Sigmoid colon (tissue), 7 donors: ENCODE measurements around the gene ATP5PO. TPM values are rescaled to one million over a fixed set of nuclear protein-coding genes. Genes with fewer than 3 reads are reported as not detected.

Experiments
- DNase-seq: peaks from one replicate; pipeline ENCODE4 v3.0.0-alpha.2; 2019
- H3K27ac ChIP-seq, 4 donors: fragments of 200-600 bp; sonication (generic); one replicate each; pipeline ENCODE4 v1.5.1; 2016 to 2019; ENCODE audit warnings: mild to moderate bottlenecking in 1 of 4
- H3K27me3 ChIP-seq, 3 donors: fragments of 200-600 bp; sonication (generic); one replicate each; pipeline ENCODE4 v1.5.1; 2019; ENCODE audit warnings: mild to moderate bottlenecking in 1 of 3
- H3K36me3 ChIP-seq, 4 donors: fragments of 200-600 bp; sonication (generic); one replicate each; pipeline ENCODE4 v1.5.1; 2016 to 2019
- H3K4me1 ChIP-seq, 4 donors: fragments of 200-600 bp; sonication (generic); one replicate each; pipeline ENCODE4 v1.5.1; 2017 to 2019
- H3K4me3 ChIP-seq, 4 donors: fragments of 200-600 bp; sonication (generic); one replicate each; pipeline ENCODE4 v1.5.1; 2017 to 2019; ENCODE audit warnings: mild to moderate bottlenecking in 2 of 4, moderate library complexity in 1 of 4
- H3K9me3 ChIP-seq, 4 donors: fragments of 200-600 bp in 3 of 4; sonication (generic) in 3 of 4; one replicate each; pipeline versions ENCODE4 v1.5.1 to v1.6.1; 2013 to 2019
- CTCF ChIP-seq, 4 experiments: fragments of 450-650 bp in 3 of 4; fragments of 200-600 bp in 1 of 4; IDR thresholded peaks; one replicate each; pipeline ENCODE4 v1.5.1; 2016 to 2019; ENCODE audit warnings: antibody characterized with exemption in 4 of 4, mild to moderate bottlenecking in 3 of 4, moderate library complexity in 2 of 4
- EP300 ChIP-seq, 4 donors: sonication (generic); formaldehyde crosslinking; IDR thresholded peaks; one replicate each; pipeline ENCODE4 v1.6.1; 2017; ENCODE audit warnings: antibody characterized with exemption in 4 of 4
- POLR2A ChIP-seq, 2 donors: fragments of 450-650 bp; IDR thresholded peaks; one replicate each; pipeline ENCODE4 v1.6.1; 2016; ENCODE audit warnings: antibody characterized with exemption in 2 of 2, mild to moderate bottlenecking in 2 of 2, moderate library complexity in 2 of 2
- POLR2AphosphoS5 ChIP-seq, 4 donors: sonication (generic); formaldehyde crosslinking; IDR thresholded peaks; one replicate each; pipeline ENCODE4 v1.6.1; 2017; ENCODE audit warnings: antibody characterized with exemption in 4 of 4
- WGBS, 2 donors: extraction: QIAGEN DNeasy Blood & Tissue Kit; methylation state at CpG; one replicate each; pipeline ENCODE4 v1.1.7; 2013; 5-methylcytosine and 5-hydroxymethylcytosine counted together
- intact Hi-C: fragments of 100-400 bp; cut with DNase I; formaldehyde crosslinking; loops from one replicate; pipeline ENCODE4 v1.15.1; 2023
- polyA plus RNA-seq, 3 donors: library from polyadenylated mRNA; stranded (reverse); fragments of 200-250 nt; gene quantifications; one replicate each; pipeline ENCODE4 v1.2.3, GENCODE V29; 2013
- total RNA-seq, 4 donors: library from RNA; depleted of rRNA; stranded (reverse); fragments of >200 nt; gene quantifications; one replicate each; pipeline ENCODE4 v1.1.0, GENCODE V29; 2016
- donor health status: healthy with polysubstance abuse.
- donor health status: Bipolar disorder and iron deficiency.
- donor health status: healthy.

ATP5PO gene
- total and polyA plus RNA-seq, 7 donors, result 277 to 742 (median 414) TPM

- H3K27ac ChIP-seq, result no peak overlapping the region
- no peaks in the 10 kb centered on the region for H3K9me3 ChIP-seq
- 91 to 92% methylated on average over 5 of the region's 5 CpGs for WGBS, 2 donors
- intact Hi-C loops, result no loop called here
- H3K36me3 ChIP-seq, result peaks cover 0 to 13% (median under 1%) of the 10 kb centered on the region in 4 donors
- no peak for TF ChIP-seq POLR2AphosphoS5 (IDR thresholded peaks at IDR 0.05)
- no peak for TF ChIP-seq POLR2A (IDR thresholded peaks at IDR 0.05)
- no peak for TF ChIP-seq CTCF (IDR thresholded peaks at IDR 0.05)
- TF ChIP-seq EP300 (IDR thresholded peaks at IDR 0.05), result no peak
- H3K4me3 ChIP-seq, result no peak overlapping the region
- H3K27me3 ChIP-seq, result no peaks in the 10 kb centered on the region
- DNase-seq, result no peak
- peaks cover 0 to 28% (median 21%) of the 10 kb centered on the region in 4 donors for H3K4me1 ChIP-seq
Observed at GRCh38 chr21:33897098-33897497, 18.5 kb downstream of the ATP5PO start.

GRCh38 chr21:33896691-33897090, 18.9 kb downstream of the ATP5PO start:
- Histone ChIP-seq H3K36me3 (peaks cover 0 to 9% (median 0%) of the 10 kb centered on the region in 4 donors), H3K9me3 (no peaks in the 10 kb centered on the region), H3K27me3 (no peaks in the 10 kb centered on the region), H3K4me3 (no peak overlapping the region), H3K4me1 (peaks cover 0 to 28% (median 21%) of the 10 kb centered on the region in 4 donors), H3K27ac (no peak overlapping the region)
- WGBS, 2 donors, result 86 to 90% methylated on average over 6 of the region's 6 CpGs
- DNase-seq, result no peak
- intact Hi-C loops, result no loop called here
- TF ChIP-seq POLR2AphosphoS5 (IDR thresholded peaks at IDR 0.05), result no peak
- TF ChIP-seq CTCF (IDR thresholded peaks at IDR 0.05), result no peak
- TF ChIP-seq POLR2A (IDR thresholded peaks at IDR 0.05), result no peak
- TF ChIP-seq EP300 (IDR thresholded peaks at IDR 0.05), result no peak

DNA sequence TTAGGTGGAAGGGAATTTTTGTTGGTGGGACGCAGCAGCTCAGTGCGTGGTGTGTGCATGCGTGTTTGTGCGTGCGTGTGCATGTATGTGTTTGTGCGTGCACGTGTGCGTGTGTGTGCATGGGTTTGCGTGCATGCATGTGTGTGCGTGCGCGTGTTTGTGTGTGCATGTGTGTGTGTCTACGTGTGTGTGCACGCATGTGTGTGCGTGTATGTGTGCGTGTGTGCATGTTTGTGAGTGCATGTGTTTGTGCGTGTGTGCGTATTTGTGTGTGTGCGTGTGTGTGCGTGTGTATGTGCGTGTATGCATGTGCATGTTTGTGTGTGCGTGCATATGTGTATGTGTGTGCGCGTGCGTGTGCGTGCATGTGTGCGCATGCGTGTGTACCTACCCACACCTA, 20.2 kb downstream of the ATP5PO start:
- 81 to 83% methylated on average over 28 of the region's 28 CpGs for WGBS, 2 donors
- peaks cover 0 to 28% (median 21%) of the 10 kb centered on the region in 4 donors for H3K4me1 ChIP-seq
- peaks cover 0 to 6% (median 0%) of the 10 kb centered on the region in 4 donors for H3K36me3 ChIP-seq
- TF ChIP-seq EP300 (IDR thresholded peaks at IDR 0.05) (no peak), CTCF (IDR thresholded peaks at IDR 0.05) (no peak), POLR2A (IDR thresholded peaks at IDR 0.05) (no peak), POLR2AphosphoS5 (IDR thresholded peaks at IDR 0.05) (no peak)
- H3K9me3 ChIP-seq, result no peaks in the 10 kb centered on the region
- no peak for DNase-seq
- no peak overlapping the region for H3K4me3 ChIP-seq
- no peak overlapping the region for H3K27ac ChIP-seq
- intact Hi-C loops, result loop anchor here (2.0 kb wide), 1 partner anchor 253 kb away; the partner anchor contains the start of gene ITSN1
- no peaks in the 10 kb centered on the region for H3K27me3 ChIP-seq

- no peaks in the 10 kb centered on the region for H3K27me3 ChIP-seq
- no peak overlapping the region for H3K27ac ChIP-seq
- TF ChIP-seq POLR2A (IDR thresholded peaks at IDR 0.05) (no peak), POLR2AphosphoS5 (IDR thresholded peaks at IDR 0.05) (no peak), EP300 (IDR thresholded peaks at IDR 0.05) (no peak), CTCF (IDR thresholded peaks at IDR 0.05) (peak; percentile 42 to 80 (median 70))
- DNase-seq, result peak; percentile 88
- H3K36me3 ChIP-seq, result peaks cover 0 to under 1% (median 0%) of the 10 kb centered on the region in 4 donors
- H3K4me3 ChIP-seq, result peak overlapping the region in 3 of 4 donors; percentile 14 to 38 (median 37)
- 5 to 8% methylated on average over 20 of the region's 20 CpGs for WGBS, 2 donors
- peaks cover 0 to 28% (median 21%) of the 10 kb centered on the region in 4 donors for H3K4me1 ChIP-seq
- intact Hi-C loops, result loop anchor here (2.0 kb wide), 1 partner anchor 252 kb away; the partner anchor contains the start of gene ITSN1
- no peaks in the 10 kb centered on the region for H3K9me3 ChIP-seq
Observed at GRCh38 chr21:33894736-33895288, 20.8 kb downstream of the ATP5PO start.
